WERI-Rb-1 (cell line): ENCODE measurements around the gene PLXDC2.

Experiments
- DNase-seq: peaks from one replicate; pipeline ENCODE4 v3.0.0-alpha.2; 2020
- H3K27ac ChIP-seq: fragments of 250-450 bp; sonication (Bioruptor Pico); 2 replicates; pipeline ENCODE4 v1.5.1; 2020; ENCODE audit warnings: mild to moderate bottlenecking, moderate library complexity
- H3K27me3 ChIP-seq: fragments of 250-450 bp; sonication (Bioruptor Pico); 2 replicates; pipeline ENCODE4 v1.5.1; 2021; ENCODE audit warnings: mild to moderate bottlenecking, low read depth, moderate library complexity; ENCODE audit not compliant: insufficient read depth, severe bottlenecking
- H3K36me3 ChIP-seq: fragments of 250-450 bp; sonication (Bioruptor Pico); 2 replicates; pipeline ENCODE4 v1.5.1; 2020; ENCODE audit warnings: mild to moderate bottlenecking, moderate library complexity
- H3K4me3 ChIP-seq: 2 replicates; pipeline ENCODE4 v1.5.1; 2011; ENCODE audit warnings: low read depth, mild to moderate bottlenecking, control low read depth, low read length
- H3K9me3 ChIP-seq: fragments of 250-450 bp; sonication (Bioruptor Pico); 2 replicates; pipeline ENCODE4 v1.5.1; 2021; ENCODE audit warnings: mild to moderate bottlenecking, moderate library complexity; ENCODE audit not compliant: severe bottlenecking
- CTCF ChIP-seq: IDR thresholded peaks from 2 replicates; pipeline ENCODE4 v1.5.1; 2011; ENCODE audit warnings: low read depth, mild to moderate bottlenecking, control low read depth, inconsistent platforms, low read length

The PLXDC2 gene

GRCh38 chr10:20004087-20004523, 187.9 kb downstream of the PLXDC2 start:
- H3K9me3 ChIP-seq: no peaks in the 10 kb centered on the region
- DNase-seq: no peak
- H3K27me3 ChIP-seq: no peaks in the 10 kb centered on the region
- H3K27ac ChIP-seq: no peak overlapping the region
- H3K4me3 ChIP-seq: no peak overlapping the region
- TF ChIP-seq CTCF: no peak
- no peaks in the 10 kb centered on the region for H3K36me3 ChIP-seq

DNA sequence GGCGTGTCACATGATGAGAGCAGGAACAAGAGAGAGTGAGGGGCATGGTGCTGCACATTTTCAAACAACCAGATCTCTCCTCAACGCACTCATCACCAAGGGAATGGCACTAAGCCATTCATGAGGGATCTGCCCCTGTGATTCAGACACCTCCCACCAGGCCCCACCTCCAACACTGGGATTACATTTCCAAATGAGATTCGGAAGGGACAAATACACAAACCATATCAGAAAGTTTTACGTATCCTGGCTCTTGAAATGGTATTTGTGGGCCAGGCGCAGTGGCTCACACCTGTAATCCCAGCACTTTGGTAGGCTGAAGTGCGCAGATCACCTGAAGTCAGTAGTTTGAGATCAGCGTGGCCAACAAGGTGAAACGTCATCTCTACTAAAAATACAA, 189.4 kb downstream of the PLXDC2 start:
- Histone ChIP-seq H3K27me3 (no peaks in the 10 kb centered on the region), H3K27ac (no peak overlapping the region), H3K36me3 (no peaks in the 10 kb centered on the region), H3K9me3 (no peaks in the 10 kb centered on the region), H3K4me3 (no peak overlapping the region)
- DNase-seq: no peak
- TF ChIP-seq CTCF: no peak

- Histone ChIP-seq H3K9me3 (no peaks in the 10 kb centered on the region), H3K27ac (no peak overlapping the region), H3K4me3 (no peak overlapping the region), H3K27me3 (no peaks in the 10 kb centered on the region), H3K36me3 (no peaks in the 10 kb centered on the region)
- no peak for TF ChIP-seq CTCF
- DNase-seq: no peak
Observed at GRCh38 chr10:20006169-20006870, 190.1 kb downstream of the PLXDC2 start.

- no peak for DNase-seq
- Histone ChIP-seq H3K27ac (no peak overlapping the region), H3K27me3 (no peaks in the 10 kb centered on the region), H3K9me3 (no peaks in the 10 kb centered on the region), H3K36me3 (no peaks in the 10 kb centered on the region), H3K4me3 (no peak overlapping the region)
- no peak for TF ChIP-seq CTCF
Observed at GRCh38 chr10:20007426-20007825, 191.2 kb downstream of the PLXDC2 start.

DNA sequence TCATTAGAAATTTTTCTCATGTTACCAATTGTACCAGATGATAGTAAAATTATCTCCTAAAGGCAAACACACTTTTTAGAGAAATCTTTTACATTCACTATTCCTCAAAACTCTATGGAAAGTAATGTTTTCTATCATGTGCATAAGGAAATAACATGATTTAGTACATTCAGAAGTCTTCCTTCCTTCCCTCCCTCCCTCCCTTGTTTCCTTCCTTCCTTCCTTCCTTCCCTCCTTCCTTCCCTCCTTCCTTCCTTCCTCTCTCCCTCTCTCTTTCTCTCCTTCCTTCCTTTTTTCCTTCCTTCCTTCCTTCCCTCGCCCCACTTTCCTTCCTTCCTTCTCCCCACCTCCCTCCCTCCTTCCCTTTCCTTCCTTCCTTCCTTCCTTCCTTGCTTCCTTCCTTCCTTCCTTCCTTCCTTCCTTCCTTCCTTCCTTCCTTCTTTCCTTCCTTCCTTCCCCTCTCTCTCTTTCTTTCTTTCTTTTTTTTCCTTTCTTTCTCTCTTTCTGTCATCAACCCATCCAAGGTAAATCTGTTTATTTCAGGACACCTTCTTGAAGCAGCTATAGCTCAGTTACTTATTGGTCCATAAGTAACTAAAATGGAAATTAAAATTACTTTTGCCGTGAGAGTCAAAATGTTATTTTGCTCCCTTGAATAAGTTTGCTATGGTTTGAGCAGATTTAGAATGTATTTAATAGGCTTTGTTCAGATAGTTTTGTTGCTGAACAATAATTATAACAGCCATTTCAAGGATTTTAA, 197.9 kb downstream of the PLXDC2 start:
- Histone ChIP-seq H3K27ac (no peak overlapping the region), H3K27me3 (no peaks in the 10 kb centered on the region), H3K36me3 (no peaks in the 10 kb centered on the region), H3K4me3 (no peak overlapping the region), H3K9me3 (no peaks in the 10 kb centered on the region)
- no peak for DNase-seq
- TF ChIP-seq CTCF: no peak
